Measurements from ENCODE around the gene APOL5. TPM values are rescaled to one million over a fixed set of nuclear protein-coding genes. Genes with fewer than 3 reads are reported as not detected.

APOL5 gene
- total and polyA plus RNA-seq, 11 donors = 0.07 to 0.11 TPM; not detected in 9

DNA sequence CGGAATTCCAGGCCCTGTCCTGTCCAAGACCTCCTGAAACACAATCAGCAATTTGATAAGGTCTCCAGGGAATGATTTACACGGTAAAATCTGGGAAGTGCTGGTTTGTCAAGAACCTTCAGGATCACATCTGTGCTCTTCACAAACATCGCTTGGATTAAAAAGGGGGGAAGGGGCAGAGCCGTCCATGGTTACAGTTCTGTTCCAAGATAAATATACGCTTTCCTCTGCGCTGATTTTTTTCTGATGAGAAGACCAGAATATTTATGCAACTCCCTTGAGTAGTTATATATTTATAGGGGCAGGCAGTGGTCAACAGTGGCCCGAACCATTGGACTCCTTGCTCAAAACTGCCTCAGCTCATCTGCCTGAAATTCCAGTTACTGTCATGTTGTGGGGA lies 9.2 kb upstream of the APOL5 start:
- DNase-seq = no peak
- H3K4me1 ChIP-seq = peaks cover 0 to 4% (median 0%) of the 10 kb centered on the region in 12 donors
- H3K4me3 ChIP-seq = peak overlapping the region in 1 of 12 donors; percentile 10
- intact Hi-C loops (cut with DNase I) = loop anchor here in 1 of 10 donors (10.0 kb wide), 1 partner anchor 56 kb away; no protein-coding TSS in a partner anchor
- ATAC-seq = peak in 2 of 4 donors; percentile 47 to 49
- H3K9me3 ChIP-seq = peaks cover 0 to 10% (median 0%) of the 10 kb centered on the region in 12 donors
- 33 to 49% (median 43%) methylated on average over 7 of the region's 7 CpGs for WGBS, 4 donors
- no peak overlapping the region for H3K27ac ChIP-seq
- no peaks in the 10 kb centered on the region for H3K27me3 ChIP-seq
- TF ChIP-seq POLR2A (IDR thresholded peaks at IDR 0.05) = no peak
- TF ChIP-seq, protein P1, sequence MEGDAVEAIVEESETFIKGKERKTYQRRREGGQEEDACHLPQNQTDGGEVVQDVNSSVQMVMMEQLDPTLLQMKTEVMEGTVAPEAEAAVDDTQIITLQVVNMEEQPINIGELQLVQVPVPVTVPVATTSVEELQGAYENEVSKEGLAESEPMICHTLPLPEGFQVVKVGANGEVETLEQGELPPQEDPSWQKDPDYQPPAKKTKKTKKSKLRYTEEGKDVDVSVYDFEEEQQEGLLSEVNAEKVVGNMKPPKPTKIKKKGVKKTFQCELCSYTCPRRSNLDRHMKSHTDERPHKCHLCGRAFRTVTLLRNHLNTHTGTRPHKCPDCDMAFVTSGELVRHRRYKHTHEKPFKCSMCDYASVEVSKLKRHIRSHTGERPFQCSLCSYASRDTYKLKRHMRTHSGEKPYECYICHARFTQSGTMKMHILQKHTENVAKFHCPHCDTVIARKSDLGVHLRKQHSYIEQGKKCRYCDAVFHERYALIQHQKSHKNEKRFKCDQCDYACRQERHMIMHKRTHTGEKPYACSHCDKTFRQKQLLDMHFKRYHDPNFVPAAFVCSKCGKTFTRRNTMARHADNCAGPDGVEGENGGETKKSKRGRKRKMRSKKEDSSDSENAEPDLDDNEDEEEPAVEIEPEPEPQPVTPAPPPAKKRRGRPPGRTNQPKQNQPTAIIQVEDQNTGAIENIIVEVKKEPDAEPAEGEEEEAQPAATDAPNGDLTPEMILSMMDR (IDR thresholded peaks at IDR 0.05) = no peak
- no peaks in the 10 kb centered on the region for H3K36me3 ChIP-seq

DNA sequence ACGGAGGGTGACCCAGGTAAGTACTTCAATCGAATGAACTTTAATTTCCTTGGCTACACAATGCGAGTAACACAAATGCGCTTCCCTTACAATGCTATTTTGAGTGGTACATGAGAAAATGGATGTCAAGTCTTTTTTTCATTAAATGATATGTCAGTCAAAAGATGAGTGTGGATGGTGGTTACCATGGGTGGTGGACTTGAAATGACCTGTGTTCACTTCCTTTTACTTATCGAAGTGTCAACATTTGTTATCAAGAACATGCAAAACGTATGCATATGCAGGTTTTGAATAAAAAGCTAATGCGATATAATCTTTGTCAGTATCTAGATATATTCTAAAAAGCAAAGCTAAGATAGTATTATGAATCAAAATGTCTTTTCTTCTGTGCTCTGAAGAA lies 8.8 kb upstream of the APOL5 start:
- Histone ChIP-seq H3K4me1 (peaks cover 0 to 4% (median 0%) of the 10 kb centered on the region in 12 donors), H3K36me3 (no peaks in the 10 kb centered on the region), H3K27ac (no peak overlapping the region), H3K27me3 (no peaks in the 10 kb centered on the region), H3K4me3 (peak overlapping the region in 1 of 12 donors; percentile 10), H3K9me3 (peaks cover 0 to 10% (median 0%) of the 10 kb centered on the region in 12 donors)
- intact Hi-C loops (cut with DNase I) = loop anchor here in 1 of 10 donors (10.0 kb wide), 1 partner anchor 56 kb away; no protein-coding TSS in a partner anchor
- no peak for TF ChIP-seq POLR2A (IDR thresholded peaks at IDR 0.05)
- TF ChIP-seq, protein P1 (IDR thresholded peaks at IDR 0.05) = no peak
- no peak for ATAC-seq
- DNase-seq = no peak
- WGBS, 4 donors = 63 to 71% (median 69%) methylated on average over 7 of the region's 7 CpGs

DNA sequence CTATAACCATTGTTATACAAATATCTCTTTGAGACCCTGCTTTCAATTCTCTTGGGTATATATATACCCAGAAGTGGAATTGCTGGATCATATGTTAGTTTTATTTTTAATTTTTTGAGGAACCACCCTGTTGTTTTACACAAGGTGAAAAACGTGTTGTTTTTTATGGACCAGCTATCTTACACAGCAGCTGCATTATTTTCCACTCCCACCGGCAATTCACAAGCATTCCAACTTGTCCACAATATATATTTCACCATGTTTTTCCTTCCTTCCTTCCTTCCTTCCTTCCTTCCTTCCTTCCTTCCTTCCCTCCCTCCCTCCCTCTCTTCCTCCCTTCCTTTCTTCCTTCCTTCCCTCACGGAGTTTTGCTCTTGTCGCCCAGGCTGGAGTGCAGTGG lies 6.3 kb upstream of the APOL5 start:
- H3K27me3 ChIP-seq = no peaks in the 10 kb centered on the region
- intact Hi-C loops (cut with DNase I) = no loop called here
- TF ChIP-seq POLR2A (IDR thresholded peaks at IDR 0.05) = no peak
- TF ChIP-seq, protein P1 (IDR thresholded peaks at IDR 0.05) = no peak
- no peak overlapping the region for H3K4me3 ChIP-seq
- WGBS, 4 donors = 68 to 81% (median 72%) methylated on average over 4 of the region's 4 CpGs
- H3K36me3 ChIP-seq = no peaks in the 10 kb centered on the region
- ATAC-seq (no peak), DNase-seq (no peak)
- no peak overlapping the region for H3K27ac ChIP-seq
- H3K4me1 ChIP-seq = peaks cover 0 to 4% (median 0%) of the 10 kb centered on the region in 12 donors
- H3K9me3 ChIP-seq = peaks cover 0 to 10% (median 0%) of the 10 kb centered on the region in 12 donors

DNA sequence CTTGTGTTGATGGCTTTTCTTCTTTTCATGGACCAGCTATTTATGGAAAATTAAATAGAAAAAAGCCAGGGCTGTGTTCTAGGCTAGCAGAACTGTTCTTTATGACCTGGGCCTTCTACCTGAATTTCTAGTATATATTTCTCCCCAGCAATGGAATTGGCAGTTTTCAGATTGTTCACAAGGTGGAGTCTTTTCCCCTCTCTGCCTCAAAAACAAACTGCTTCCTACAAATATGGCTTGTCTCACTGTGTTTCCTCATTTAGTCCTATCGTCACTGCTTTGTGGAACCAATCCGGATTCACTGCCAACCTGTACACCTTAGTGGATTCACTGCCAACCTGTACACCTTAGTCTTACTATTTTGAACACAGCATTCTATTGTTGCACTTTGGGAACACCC lies 5.0 kb upstream of the APOL5 start:
- H3K9me3 ChIP-seq = peaks cover 0 to 10% (median 0%) of the 10 kb centered on the region in 12 donors
- no peak for ATAC-seq

More for the DNA sequence above, 5.0 kb upstream of the APOL5 start:
- H3K4me3 ChIP-seq = no peak overlapping the region
- no peaks in the 10 kb centered on the region for H3K36me3 ChIP-seq
- intact Hi-C loops (cut with DNase I) = no loop called here
- peaks cover 0 to 4% (median 0%) of the 10 kb centered on the region in 12 donors for H3K4me1 ChIP-seq
- TF ChIP-seq POLR2A (IDR thresholded peaks at IDR 0.05) = no peak
- TF ChIP-seq, protein P1 (IDR thresholded peaks at IDR 0.05) = no peak
- DNase-seq = no peak
- H3K27me3 ChIP-seq = no peaks in the 10 kb centered on the region
- WGBS, 4 donors = 85 to 97% (median 94%) methylated on average over 2 of the region's 2 CpGs
- no peak overlapping the region for H3K27ac ChIP-seq
